Measurements from ENCODE around the gene SRA1. TPM values are rescaled to one million over a fixed set of nuclear protein-coding genes. Genes with fewer than 3 reads are reported as not detected.

SRA1 gene
- total RNA-seq, 4 donors from 2014 or later, result 34.1 to 67.3 (median 40.6) TPM

DNA sequence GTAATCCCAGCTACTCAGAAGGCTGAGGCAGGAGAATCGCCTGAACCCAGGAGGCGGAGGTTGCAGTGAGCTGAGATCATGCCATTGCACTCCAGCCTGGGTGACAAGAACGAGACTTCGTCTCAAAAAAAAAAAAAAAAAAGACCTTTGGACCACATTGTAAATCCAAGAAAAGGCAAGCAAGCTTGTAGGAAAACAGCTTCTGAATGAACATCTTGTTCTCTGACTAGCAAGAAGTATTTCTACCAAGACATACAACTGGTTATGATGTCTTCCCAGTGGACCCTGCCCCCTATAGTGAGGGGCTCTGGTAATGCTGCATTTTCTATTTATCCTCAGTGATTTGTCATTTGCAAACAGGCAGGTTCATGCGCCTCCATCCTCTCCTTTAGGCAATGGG is 14.3 kb downstream of the SRA1 start:
- in situ Hi-C loops (cut with MboI; ENCODE audit: low sequenced_read_pairs in 4 of 4), result loop anchor here in 2 of 4 donors (10.0 kb wide), 1 partner anchor 102 kb away; the partner anchor contains the start of genes IK (in 2 of the 2) and NDUFA2 (in 2 of the 2)
- TF ChIP-seq, protein P1, sequence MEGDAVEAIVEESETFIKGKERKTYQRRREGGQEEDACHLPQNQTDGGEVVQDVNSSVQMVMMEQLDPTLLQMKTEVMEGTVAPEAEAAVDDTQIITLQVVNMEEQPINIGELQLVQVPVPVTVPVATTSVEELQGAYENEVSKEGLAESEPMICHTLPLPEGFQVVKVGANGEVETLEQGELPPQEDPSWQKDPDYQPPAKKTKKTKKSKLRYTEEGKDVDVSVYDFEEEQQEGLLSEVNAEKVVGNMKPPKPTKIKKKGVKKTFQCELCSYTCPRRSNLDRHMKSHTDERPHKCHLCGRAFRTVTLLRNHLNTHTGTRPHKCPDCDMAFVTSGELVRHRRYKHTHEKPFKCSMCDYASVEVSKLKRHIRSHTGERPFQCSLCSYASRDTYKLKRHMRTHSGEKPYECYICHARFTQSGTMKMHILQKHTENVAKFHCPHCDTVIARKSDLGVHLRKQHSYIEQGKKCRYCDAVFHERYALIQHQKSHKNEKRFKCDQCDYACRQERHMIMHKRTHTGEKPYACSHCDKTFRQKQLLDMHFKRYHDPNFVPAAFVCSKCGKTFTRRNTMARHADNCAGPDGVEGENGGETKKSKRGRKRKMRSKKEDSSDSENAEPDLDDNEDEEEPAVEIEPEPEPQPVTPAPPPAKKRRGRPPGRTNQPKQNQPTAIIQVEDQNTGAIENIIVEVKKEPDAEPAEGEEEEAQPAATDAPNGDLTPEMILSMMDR (IDR thresholded peaks at IDR 0.05 in 4 of 5, conservative IDR thresholded peaks at IDR 0.05 in 1 of 5), result no peak
- TF ChIP-seq POLR2A (IDR thresholded peaks at IDR 0.05), result no peak
- intact Hi-C loops (cut with DNase I; ENCODE audit: low total_unique reads), result loop anchor here (2.0 kb wide), 1 partner anchor 46 kb away; no protein-coding TSS in a partner anchor
- Histone ChIP-seq H3K36me3 (peaks cover 7 to 55% of the 10 kb centered on the region in 2 donors), H3K4me1 (peaks cover 13 to 18% of the 10 kb centered on the region in 2 donors), H3K4me3 (no peak overlapping the region), H3K9me3 (no peaks in the 10 kb centered on the region), H3K27me3 (no peaks in the 10 kb centered on the region), H3K27ac (no peak overlapping the region)
- DNase-seq (no peak), ATAC-seq (no peak)

DNA sequence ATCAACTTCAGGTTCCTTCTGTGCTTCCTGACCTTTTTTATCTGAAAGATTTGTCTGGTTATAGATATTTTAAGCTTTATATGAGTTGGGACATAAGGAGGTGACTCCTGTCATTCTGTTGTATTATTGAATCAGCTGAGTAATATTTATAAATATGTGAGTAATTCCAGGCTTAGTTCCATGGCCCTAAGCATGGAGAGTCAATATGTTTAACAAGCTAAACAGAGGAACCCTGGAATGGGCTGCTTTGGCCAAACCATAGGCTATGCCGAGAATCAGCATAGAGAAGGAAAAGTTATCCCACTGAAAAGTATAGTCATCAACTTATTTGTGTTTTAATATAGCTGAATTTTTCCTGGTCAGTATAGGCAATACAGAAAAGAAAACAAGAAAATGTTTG is 17.0 kb downstream of the SRA1 start:
- no peak overlapping the region for H3K4me3 ChIP-seq
- peaks cover 9 to 70% of the 10 kb centered on the region in 2 donors for H3K36me3 ChIP-seq
- DNase-seq, result no peak
- no peak for TF ChIP-seq POLR2A (IDR thresholded peaks at IDR 0.05)
- in situ Hi-C loops (cut with MboI; ENCODE audit: low sequenced_read_pairs in 4 of 4) (loop anchor here in 2 of 4 donors (10.0 kb wide), 1 partner anchor 105 kb away; the partner anchor contains the start of genes IK (in 2 of the 2) and NDUFA2 (in 2 of the 2)), intact Hi-C loops (cut with DNase I; ENCODE audit: low total_unique reads) (no loop called here)
- H3K9me3 ChIP-seq, result no peaks in the 10 kb centered on the region
- no peak for ATAC-seq
- H3K4me1 ChIP-seq, result no peaks in the 10 kb centered on the region
- H3K27ac ChIP-seq, result no peak overlapping the region
- no peaks in the 10 kb centered on the region for H3K27me3 ChIP-seq

DNA sequence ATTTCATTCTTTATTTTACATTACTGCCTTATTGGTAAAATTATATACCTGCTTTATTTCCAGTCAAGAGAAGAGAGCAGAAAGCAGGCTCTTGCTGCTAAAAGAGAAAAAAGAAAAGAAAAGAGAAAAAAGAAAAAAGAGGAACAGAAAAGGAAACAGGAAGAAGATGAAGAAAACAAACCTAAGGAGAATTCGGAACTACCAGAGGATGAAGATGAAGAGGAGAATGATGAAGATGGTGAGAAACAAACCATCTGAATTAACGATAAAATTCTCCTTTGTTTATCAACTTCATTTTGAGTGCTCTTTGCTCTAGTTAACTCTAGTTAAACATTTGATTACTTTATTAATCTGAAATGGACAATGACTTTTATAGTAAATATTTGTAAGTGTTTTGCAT is 33.3 kb downstream of the SRA1 start:
- intact Hi-C loops (cut with DNase I; ENCODE audit: low total_unique reads), result no loop called here
- H3K4me1 ChIP-seq, result no peaks in the 10 kb centered on the region
- H3K36me3 ChIP-seq, result peaks cover 9 to 58% of the 10 kb centered on the region in 2 donors
- TF ChIP-seq, protein P1 (IDR thresholded peaks at IDR 0.05 in 4 of 5, conservative IDR thresholded peaks at IDR 0.05 in 1 of 5), result no peak
- TF ChIP-seq POLR2A (IDR thresholded peaks at IDR 0.05), result no peak
- H3K27ac ChIP-seq, result no peak overlapping the region
- in situ Hi-C loops (cut with MboI; ENCODE audit: low sequenced_read_pairs in 4 of 4), result no loop called here
- no peaks in the 10 kb centered on the region for H3K27me3 ChIP-seq
- H3K4me3 ChIP-seq, result no peak overlapping the region
- no peaks in the 10 kb centered on the region for H3K9me3 ChIP-seq
- no peak for DNase-seq
- ATAC-seq, result no peak

DNA sequence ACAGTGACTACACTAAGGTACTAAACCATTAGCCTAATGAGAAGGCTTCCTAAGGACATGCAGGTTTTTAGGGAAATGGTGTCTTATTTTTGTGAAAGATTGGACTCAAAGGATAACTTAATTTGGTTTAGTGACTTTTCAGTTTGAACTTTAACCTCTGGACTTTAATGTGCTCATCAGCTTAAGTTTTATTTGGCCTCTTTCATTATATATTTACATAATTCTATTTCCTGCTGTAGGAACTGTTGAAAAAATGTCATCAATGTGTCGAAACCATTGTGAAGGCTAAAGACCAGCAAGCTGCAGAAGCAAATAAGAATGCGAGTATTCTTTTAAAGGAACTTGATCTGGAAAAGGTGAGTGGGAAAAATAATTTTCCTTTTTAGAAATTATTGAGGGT is 44.1 kb downstream of the SRA1 start:
- Histone ChIP-seq H3K4me1 (no peaks in the 10 kb centered on the region), H3K27me3 (no peaks in the 10 kb centered on the region), H3K4me3 (no peak overlapping the region), H3K36me3 (peaks cover 0 to 68% of the 10 kb centered on the region in 2 donors), H3K27ac (no peak overlapping the region), H3K9me3 (no peaks in the 10 kb centered on the region)
- no peak for TF ChIP-seq POLR2A (IDR thresholded peaks at IDR 0.05)
- TF ChIP-seq, protein P1 (IDR thresholded peaks at IDR 0.05 in 4 of 5, conservative IDR thresholded peaks at IDR 0.05 in 1 of 5), result no peak
- ATAC-seq (no peak), DNase-seq (no peak)
- intact Hi-C loops (cut with DNase I; ENCODE audit: low total_unique reads), result no loop called here
- in situ Hi-C loops (cut with MboI; ENCODE audit: low sequenced_read_pairs in 4 of 4), result no loop called here

DNA sequence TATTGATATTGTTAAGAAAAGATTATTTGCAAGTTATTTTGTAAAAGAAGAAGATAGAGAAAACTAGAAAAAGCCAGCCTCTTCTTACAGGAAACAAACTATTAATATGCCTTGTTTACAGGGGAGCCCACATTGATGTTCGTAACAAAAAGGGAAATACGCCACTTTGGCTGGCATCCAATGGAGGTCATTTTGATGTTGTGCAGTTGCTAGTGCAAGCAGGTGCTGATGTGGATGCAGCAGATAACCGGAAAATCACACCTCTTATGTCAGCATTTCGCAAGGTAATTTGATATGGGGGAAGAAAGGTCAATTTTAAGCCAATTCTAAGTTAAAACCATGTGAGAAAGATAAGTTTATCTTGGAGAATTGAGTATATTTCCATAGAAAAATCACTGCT is 47.4 kb downstream of the SRA1 start:
- Histone ChIP-seq H3K36me3 (peaks cover 0 to 94% of the 10 kb centered on the region in 2 donors), H3K4me1 (no peaks in the 10 kb centered on the region), H3K4me3 (no peak overlapping the region), H3K27ac (no peak overlapping the region), H3K27me3 (no peaks in the 10 kb centered on the region), H3K9me3 (no peaks in the 10 kb centered on the region)
- ATAC-seq (no peak), DNase-seq (no peak)
- intact Hi-C loops (cut with DNase I; ENCODE audit: low total_unique reads) (no loop called here), in situ Hi-C loops (cut with MboI; ENCODE audit: low sequenced_read_pairs in 4 of 4) (loop anchor here in 1 of 4 donors (10.0 kb wide), 1 partner anchor 55 kb away; no protein-coding TSS in a partner anchor)
- TF ChIP-seq, protein P1 (IDR thresholded peaks at IDR 0.05 in 4 of 5, conservative IDR thresholded peaks at IDR 0.05 in 1 of 5), result no peak
- no peak for TF ChIP-seq POLR2A (IDR thresholded peaks at IDR 0.05)
